Endothelial cell of umbilical vein (primary cell): Measurements from ENCODE around the gene ARL5C. TPM values are rescaled to one million over a fixed set of nuclear protein-coding genes. Genes with fewer than 3 reads are reported as not detected.

ENCODE experiments used
- BruUV-seq: library from RNA; stranded (reverse); fragments of 400-500 nt; replicated peaks from 2 replicates; lab custom pipeline; 2021; lab: Mats Ljungman, UMichigan
- CTCF ChIA-PET: fragments of 300-600, 350-600 bp; sonication (Branson Sonifier 250); formaldehyde crosslinking; loops from one replicate; lab custom pipeline; 2021; ENCODE audit warnings: antibody characterized with exemption, inconsistent platforms; lab: Charles Lee
- POLR2A ChIA-PET: fragments of 300-600, 350-600 bp; sonication (Branson Sonifier 250); formaldehyde crosslinking; loops from one replicate; lab custom pipeline; 2021; ENCODE audit warnings: antibody characterized with exemption, inconsistent platforms; lab: Charles Lee
- DNase-seq: peaks from one replicate; pipeline ENCODE4 v3.0.0-alpha.2; 2011; ENCODE audit warnings: low read depth, low spot score
- FAIRE-seq: peaks from 2 replicates; lab custom pipeline; 2011; peaks lifted over from hg19 to GRCh38; lab: Jason Lieb, UNC
- H2AFZ ChIP-seq: 2 replicates; pipeline ENCODE4 v1.6.0; 2012; ENCODE audit warnings: low read depth, low read length, control low read depth, inconsistent platforms
- H3K27ac ChIP-seq: 2 replicates; pipeline ENCODE4 v1.5.1; 2011; ENCODE audit warnings: low read depth, mild to moderate bottlenecking, control low read depth, low read length, moderate library complexity; ENCODE audit not compliant: insufficient read depth
- H3K27me3 ChIP-seq, 2 experiments: 2 replicates each; pipeline versions ENCODE4 v1.6.0 to v1.6.1; 2011; ENCODE audit warnings: low read length in 2 of 2, mixed read lengths in 1 of 2; ENCODE audit not compliant: control insufficient read depth in 2 of 2, insufficient read depth in 2 of 2
- H3K36me3 ChIP-seq, 2 experiments: 2 replicates in 1 of 2; 3 replicates in 1 of 2; pipeline ENCODE4 v1.5.1; 2011; ENCODE audit warnings: low read length in 2 of 2, mild to moderate bottlenecking in 1 of 2, moderate library complexity in 1 of 2; ENCODE audit not compliant: control insufficient read depth in 2 of 2, insufficient read depth in 2 of 2; ENCODE audit errors: extremely low read depth in 1 of 2
- H3K4me1 ChIP-seq: 3 replicates; pipeline ENCODE4 v1.5.1; 2011; ENCODE audit warnings: mild to moderate bottlenecking, low read length; ENCODE audit not compliant: control insufficient read depth, insufficient read depth; ENCODE audit errors: extremely low read depth
- H3K4me2 ChIP-seq: 2 replicates; pipeline ENCODE4 v1.6.1; 2011; ENCODE audit warnings: low read length, control low read depth, mixed read lengths; ENCODE audit not compliant: insufficient read depth
- H3K4me3 ChIP-seq, 3 experiments: fragments of 200-600 bp in 1 of 3; sonication (generic), shearing (Covaris generic) in 1 of 3; replicated peaks in 1 of 3; 2 replicates each; pipeline ENCODE4 v1.5.1; 2011 to 2016; ENCODE audit warnings: control low read depth in 3 of 3, low read length in 3 of 3, mild to moderate bottlenecking in 2 of 3, inconsistent platforms in 1 of 3, low read depth in 1 of 3, moderate library complexity in 1 of 3; ENCODE audit not compliant: insufficient read depth in 1 of 3
- H3K79me2 ChIP-seq: 2 replicates; pipeline ENCODE4 v1.6.0; 2012; ENCODE audit warnings: low read length, inconsistent platforms; ENCODE audit not compliant: control insufficient read depth, insufficient read depth
- H3K9ac ChIP-seq: replicated peaks from 2 replicates; pipeline ENCODE3; 2011; ENCODE audit warnings: low read length, control low read depth; ENCODE audit not compliant: insufficient read depth; ENCODE audit errors: extremely low read depth
- H3K9me1 ChIP-seq: replicated peaks from 3 replicates; pipeline ENCODE4 v1.6.0; 2011; ENCODE audit warnings: mild to moderate bottlenecking, low read length; ENCODE audit not compliant: control insufficient read depth, insufficient read depth; ENCODE audit errors: extremely low read depth
- H3K9me3 ChIP-seq: replicated peaks from 2 replicates; pipeline ENCODE4 v1.5.1; 2012; ENCODE audit warnings: low read length, inconsistent platforms; ENCODE audit not compliant: control insufficient read depth, insufficient read depth
- H4K20me1 ChIP-seq: replicated peaks from 2 replicates; pipeline ENCODE3; 2011; ENCODE audit warnings: mild to moderate bottlenecking, low read length; ENCODE audit not compliant: control insufficient read depth, insufficient read depth; ENCODE audit errors: extremely low read depth
- EZH2 ChIP-seq: IDR thresholded peaks from 2 replicates; pipeline ENCODE4 v1.6.1; 2012; ENCODE audit warnings: borderline replicate concordance, low read depth, mild to moderate bottlenecking, moderate library complexity, low read length, inconsistent platforms; ENCODE audit not compliant: severe bottlenecking
- FOS ChIP-seq: IDR thresholded peaks from 2 replicates; pipeline ENCODE4 v1.6.1; 2011; ENCODE audit warnings: mild to moderate bottlenecking, low read length, moderate library complexity, borderline replicate concordance; ENCODE audit not compliant: insufficient read depth
- GATA2 ChIP-seq: IDR thresholded peaks from 2 replicates; pipeline ENCODE4 v1.7.0; 2011; ENCODE audit warnings: low read depth, mild to moderate bottlenecking, moderate library complexity, mixed read lengths, low read length; ENCODE audit not compliant: insufficient read length, insufficient read depth
- JUN ChIP-seq: IDR thresholded peaks from 2 replicates; pipeline ENCODE4 v1.6.1; 2011; ENCODE audit warnings: borderline replicate concordance, low read depth; ENCODE audit not compliant: insufficient read length, insufficient read depth
- MYC ChIP-seq: IDR thresholded peaks from one replicate; pipeline ENCODE4 v1.6.1; 2011; ENCODE audit warnings: mild to moderate bottlenecking, low read depth, low read length
- POLR2AphosphoS5 ChIP-seq: IDR thresholded peaks from 2 replicates; pipeline ENCODE4 v1.6.1; 2012; ENCODE audit warnings: low read depth, mild to moderate bottlenecking, control low read depth, low read length, moderate library complexity; ENCODE audit not compliant: insufficient read depth
- dilution Hi-C: fragments of 300-500 bp; cut with MboI; formaldehyde crosslinking; loops from one replicate; pipeline ENCODE4 v1.15.0; 2019; ENCODE audit warnings: low sequenced_read_pairs; ENCODE audit not compliant: extremely low pct_ligation_motif_present
- intact Hi-C: fragments of 100-400 bp; cut with micrococcal nuclease; formaldehyde crosslinking; loops from one replicate; pipeline ENCODE4 v1.10.0; 2022
- polyA plus RNA-seq, 4 experiments: library from polyadenylated mRNA; depleted of rRNA in 3 of 4; stranded (reverse) in 3 of 4; unstranded in 1 of 4; fragments of >200 nt; gene quantifications; 2 replicates each; pipeline versions ENCODE4 v1.2.1 to v1.2.3, GENCODE V29; 2011 to 2012; ENCODE audit warnings: missing spikeins in 1 of 4
- total RNA-seq: library from RNA; stranded (reverse); gene quantifications from 2 replicates; pipeline ENCODE4 v1.2.3, GENCODE V29; 2021
- TF ChIP-seq, protein P1 (sequence below), 2 donors: IDR thresholded peaks; 1 replicate in 1 of 2; 2 replicates in 1 of 2; pipeline ENCODE4 v1.5.1; 2011; ENCODE audit warnings: low read length in 2 of 2, mild to moderate bottlenecking in 2 of 2, moderate library complexity in 2 of 2, control low read depth in 1 of 2, inconsistent platforms in 1 of 2, low read depth in 1 of 2; ENCODE audit not compliant: insufficient read depth in 1 of 2; ENCODE audit errors: extremely low read depth in 1 of 2

The ARL5C gene
- total and polyA plus RNA-seq, 2 donors (not counting 3 experiments of a cell fraction or from before 2014, with no cell fraction given): not detected

DNA sequence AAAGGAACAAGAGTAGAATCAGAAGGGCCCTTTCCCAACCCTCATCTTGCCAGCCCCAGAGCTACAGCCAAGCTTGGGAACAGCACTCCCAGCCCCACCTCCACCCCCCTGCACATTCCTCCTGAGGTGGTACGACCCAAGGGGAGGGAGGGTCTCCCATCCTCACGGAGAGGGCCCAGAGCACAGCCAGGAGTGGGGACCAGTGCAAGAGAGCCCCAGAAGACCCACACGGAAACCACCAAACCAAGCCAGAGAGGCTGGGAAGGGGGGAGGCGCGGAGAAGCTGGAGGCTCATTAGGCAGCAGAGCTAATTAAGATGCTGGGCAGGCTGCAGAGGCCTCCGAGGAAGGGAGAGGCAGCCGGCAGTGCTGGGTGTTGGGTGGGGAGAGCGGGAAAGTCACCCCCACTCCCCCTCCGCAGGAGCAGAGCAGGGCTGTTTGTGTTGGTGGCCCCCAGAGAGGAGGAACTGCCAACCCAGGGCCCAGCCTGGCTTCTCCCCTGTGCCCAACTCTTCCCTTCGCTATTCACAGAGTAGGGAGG is 29.1 kb upstream of the ARL5C start:
- Histone ChIP-seq H2AFZ (no peak overlapping the region), H3K4me1 (peaks cover 6% of the 10 kb centered on the region), H3K4me2 (no peak overlapping the region), H3K9me3 (no peaks in the 10 kb centered on the region), H3K4me3 (no peak overlapping the region), H3K9ac (no peak overlapping the region), H3K9me1 (no peaks in the 10 kb centered on the region), H3K27ac (no peak overlapping the region), H3K36me3 (peaks cover 3 to 17% of the 10 kb centered on the region in 2 experiments), H4K20me1 (no peaks in the 10 kb centered on the region), H3K79me2 (peaks cover 18% of the 10 kb centered on the region), H3K27me3 (no peaks in the 10 kb centered on the region)
- no peak for FAIRE-seq
- TF ChIP-seq POLR2AphosphoS5: no peak
- no peak for TF ChIP-seq MYC
- no peak for TF ChIP-seq EZH2
- no TSS peak for BruUV-seq
- no peak for DNase-seq
- ChIA-PET POLR2A (no interaction called here), CTCF (interaction anchor here (1.0 to 3.0 kb wide), 7 partner anchors 11 to 51 kb away, joined by 3 to 14 read pairs (median 8); no protein-coding TSS in a partner anchor)
- dilution Hi-C loops (no loop called here), intact Hi-C loops (loop anchor here (2.0 kb wide), 1 partner anchor 16 kb away; no protein-coding TSS in a partner anchor)

DNA sequence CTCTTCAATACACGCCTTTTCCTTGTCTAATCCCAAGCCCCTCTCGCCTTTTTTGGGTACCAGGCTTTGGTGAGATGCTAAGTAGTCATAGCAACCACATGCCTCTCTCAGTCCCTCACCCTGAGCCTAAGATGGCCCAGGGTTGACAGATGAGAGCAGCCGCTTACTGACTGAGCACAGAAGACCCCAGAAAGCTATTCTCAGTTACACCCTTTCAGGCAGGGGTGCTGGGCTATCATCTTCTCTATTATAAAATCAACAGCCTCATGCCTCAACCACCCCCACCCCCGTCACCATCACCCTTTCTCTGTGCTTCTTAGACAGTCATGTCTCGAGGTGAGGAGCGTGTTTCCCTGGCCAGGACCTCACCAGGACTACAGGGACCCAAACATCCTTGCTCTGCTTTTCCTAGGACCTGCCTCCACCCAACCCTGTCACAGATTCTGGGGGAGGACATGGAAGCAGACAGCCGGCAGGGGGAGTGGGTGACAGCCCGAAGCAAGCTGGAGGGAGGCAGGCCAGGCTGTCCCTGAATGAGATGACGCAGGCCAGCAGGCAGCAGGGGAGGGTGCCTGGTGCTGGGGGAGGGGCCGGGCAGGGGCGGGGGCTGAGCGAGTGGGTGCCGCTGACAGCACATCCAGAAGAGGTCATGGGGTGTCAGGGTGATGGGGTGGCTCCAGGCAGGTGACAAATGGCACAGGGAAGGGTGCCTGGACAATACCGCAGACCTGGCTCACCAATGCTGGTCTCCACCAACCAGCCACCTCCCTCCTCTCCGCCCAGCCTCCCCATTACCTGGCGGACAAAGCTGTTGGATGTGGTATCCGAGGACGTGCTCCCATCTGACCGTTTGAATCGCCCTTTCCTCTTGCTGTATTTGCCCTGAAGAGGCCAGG is 28.4 kb upstream of the ARL5C start:
- BruUV-seq: no TSS peak
- Histone ChIP-seq H2AFZ (no peak overlapping the region), H3K36me3 (peaks cover 3 to 17% of the 10 kb centered on the region in 2 experiments), H3K4me1 (peaks cover 3% of the 10 kb centered on the region), H3K9ac (no peak overlapping the region), H3K4me3 (no peak overlapping the region), H3K9me1 (no peaks in the 10 kb centered on the region), H3K27me3 (no peaks in the 10 kb centered on the region), H4K20me1 (no peaks in the 10 kb centered on the region), H3K79me2 (peaks cover 18% of the 10 kb centered on the region), H3K27ac (no peak overlapping the region), H3K9me3 (no peaks in the 10 kb centered on the region), H3K4me2 (no peak overlapping the region)
- FAIRE-seq: no peak
- ChIA-PET CTCF (interaction anchor here (1.0 to 3.0 kb wide), 7 partner anchors 10 to 52 kb away, joined by 3 to 14 read pairs (median 8); no protein-coding TSS in a partner anchor), POLR2A (no interaction called here)
- DNase-seq: no peak
- TF ChIP-seq, protein P1, sequence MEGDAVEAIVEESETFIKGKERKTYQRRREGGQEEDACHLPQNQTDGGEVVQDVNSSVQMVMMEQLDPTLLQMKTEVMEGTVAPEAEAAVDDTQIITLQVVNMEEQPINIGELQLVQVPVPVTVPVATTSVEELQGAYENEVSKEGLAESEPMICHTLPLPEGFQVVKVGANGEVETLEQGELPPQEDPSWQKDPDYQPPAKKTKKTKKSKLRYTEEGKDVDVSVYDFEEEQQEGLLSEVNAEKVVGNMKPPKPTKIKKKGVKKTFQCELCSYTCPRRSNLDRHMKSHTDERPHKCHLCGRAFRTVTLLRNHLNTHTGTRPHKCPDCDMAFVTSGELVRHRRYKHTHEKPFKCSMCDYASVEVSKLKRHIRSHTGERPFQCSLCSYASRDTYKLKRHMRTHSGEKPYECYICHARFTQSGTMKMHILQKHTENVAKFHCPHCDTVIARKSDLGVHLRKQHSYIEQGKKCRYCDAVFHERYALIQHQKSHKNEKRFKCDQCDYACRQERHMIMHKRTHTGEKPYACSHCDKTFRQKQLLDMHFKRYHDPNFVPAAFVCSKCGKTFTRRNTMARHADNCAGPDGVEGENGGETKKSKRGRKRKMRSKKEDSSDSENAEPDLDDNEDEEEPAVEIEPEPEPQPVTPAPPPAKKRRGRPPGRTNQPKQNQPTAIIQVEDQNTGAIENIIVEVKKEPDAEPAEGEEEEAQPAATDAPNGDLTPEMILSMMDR (IDR thresholded peaks at IDR 0.05; ENCODE audit: extremely low read depth in 1 of 2, insufficient read depth in 1 of 2, low read depth in 1 of 2, low read length in 2 of 2): peak in 1 of 2 donors; percentile 32
- TF ChIP-seq MYC (no peak), JUN (no peak), FOS (no peak), EZH2 (no peak), GATA2 (no peak), POLR2AphosphoS5 (no peak)
- intact Hi-C loops (loop anchor here (2.0 kb wide), 1 partner anchor 16 kb away; no protein-coding TSS in a partner anchor), dilution Hi-C loops (no loop called here)
